ENCODE measurements around the gene CAMKK1.

Gene CAMKK1

DNA sequence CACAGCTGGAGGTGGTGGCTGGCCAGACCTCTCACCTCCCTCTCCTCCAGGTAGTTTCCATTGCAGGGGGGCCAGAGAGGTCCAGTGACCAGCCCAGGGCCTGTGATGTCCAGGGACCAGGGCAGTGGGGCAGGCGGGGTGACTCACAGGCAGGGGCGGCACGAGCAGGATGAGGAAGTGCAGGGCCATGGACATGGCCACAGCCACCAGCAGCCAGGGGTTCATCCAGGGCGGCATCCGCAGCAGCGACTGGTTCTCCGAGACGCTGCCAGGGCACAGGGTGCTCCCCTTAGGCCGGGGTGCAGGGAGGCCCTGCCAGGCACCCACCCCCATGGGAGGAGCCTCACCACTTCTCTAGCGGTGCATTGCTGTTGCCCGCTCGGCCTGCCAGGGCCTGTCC lies 36.3 kb upstream of the CAMKK1 start:
- Histone ChIP-seq H3K9me3 (ENCODE audit: insufficient read depth, low read depth, low read length) (no peaks in the 10 kb centered on the region), H4K20me1 (ENCODE audit: insufficient read depth, low read length, poor library complexity, severe bottlenecking) (no peaks in the 10 kb centered on the region), H3K4me3 (ENCODE audit: low read length, poor library complexity, severe bottlenecking) (no peak overlapping the region), H3K79me2 (ENCODE audit: insufficient read depth, low read length) (no peaks in the 10 kb centered on the region), H3K4me1 (ENCODE audit: insufficient read depth, low read length, poor library complexity, severe bottlenecking) (no peaks in the 10 kb centered on the region), H3K4me2 (ENCODE audit: low read depth, low read length, poor library complexity, severe bottlenecking) (no peak overlapping the region), H3K9ac (ENCODE audit: low read depth, low read length, poor library complexity, severe bottlenecking) (no peak overlapping the region), H2AFZ (ENCODE audit: low read length) (no peak overlapping the region), H3K36me3 (ENCODE audit: insufficient read depth, low read length) (peaks cover 53% of the 10 kb centered on the region; the same call in 1 of the 2 replicates), H3F3A (ENCODE audit: low read depth) (no peaks in the 10 kb centered on the region), H3K9me2 (replicated peaks; ENCODE audit: low read depth, low read length) (no peaks in the 10 kb centered on the region), H3K27me3 (ENCODE audit: insufficient read depth, low read length, poor library complexity, severe bottlenecking) (no peaks in the 10 kb centered on the region)
- TF ChIP-seq, protein P1, sequence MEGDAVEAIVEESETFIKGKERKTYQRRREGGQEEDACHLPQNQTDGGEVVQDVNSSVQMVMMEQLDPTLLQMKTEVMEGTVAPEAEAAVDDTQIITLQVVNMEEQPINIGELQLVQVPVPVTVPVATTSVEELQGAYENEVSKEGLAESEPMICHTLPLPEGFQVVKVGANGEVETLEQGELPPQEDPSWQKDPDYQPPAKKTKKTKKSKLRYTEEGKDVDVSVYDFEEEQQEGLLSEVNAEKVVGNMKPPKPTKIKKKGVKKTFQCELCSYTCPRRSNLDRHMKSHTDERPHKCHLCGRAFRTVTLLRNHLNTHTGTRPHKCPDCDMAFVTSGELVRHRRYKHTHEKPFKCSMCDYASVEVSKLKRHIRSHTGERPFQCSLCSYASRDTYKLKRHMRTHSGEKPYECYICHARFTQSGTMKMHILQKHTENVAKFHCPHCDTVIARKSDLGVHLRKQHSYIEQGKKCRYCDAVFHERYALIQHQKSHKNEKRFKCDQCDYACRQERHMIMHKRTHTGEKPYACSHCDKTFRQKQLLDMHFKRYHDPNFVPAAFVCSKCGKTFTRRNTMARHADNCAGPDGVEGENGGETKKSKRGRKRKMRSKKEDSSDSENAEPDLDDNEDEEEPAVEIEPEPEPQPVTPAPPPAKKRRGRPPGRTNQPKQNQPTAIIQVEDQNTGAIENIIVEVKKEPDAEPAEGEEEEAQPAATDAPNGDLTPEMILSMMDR (conservative IDR thresholded peaks at IDR 0.05; ENCODE audit: low read length) = no peak
- TF ChIP-seq EZH2phosphoT487 (IDR thresholded peaks at IDR 0.05; ENCODE audit: borderline replicate concordance) = no peak

DNA sequence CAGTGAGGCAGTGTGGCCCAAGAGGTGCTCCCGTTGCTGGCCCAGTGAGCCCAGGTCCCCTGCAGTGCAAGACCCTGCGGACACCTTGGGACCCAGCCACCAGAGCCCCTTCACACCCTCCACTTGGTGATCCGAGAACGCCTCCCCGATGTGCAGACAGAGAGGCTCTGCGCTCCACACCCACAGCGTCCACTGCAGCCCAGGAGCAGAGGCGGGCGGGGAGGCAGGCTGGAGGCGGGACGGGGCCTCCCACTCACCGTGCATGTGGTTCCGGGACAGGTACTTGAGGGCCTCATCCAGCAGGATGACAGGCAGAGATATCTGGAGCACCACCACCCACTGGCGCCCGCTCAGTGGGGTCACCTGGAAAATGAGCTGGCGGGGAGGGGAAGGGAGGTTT lies 35.6 kb upstream of the CAMKK1 start:
- Histone ChIP-seq H3K4me3 (ENCODE audit: low read length, poor library complexity, severe bottlenecking) (no peak overlapping the region), H3K9ac (ENCODE audit: low read depth, low read length, poor library complexity, severe bottlenecking) (no peak overlapping the region), H3K4me1 (ENCODE audit: insufficient read depth, low read length, poor library complexity, severe bottlenecking) (no peaks in the 10 kb centered on the region), H3K9me2 (replicated peaks; ENCODE audit: low read depth, low read length) (no peaks in the 10 kb centered on the region), H3K9me3 (ENCODE audit: insufficient read depth, low read depth, low read length) (no peaks in the 10 kb centered on the region), H3K79me2 (ENCODE audit: insufficient read depth, low read length) (no peaks in the 10 kb centered on the region), H3K36me3 (ENCODE audit: insufficient read depth, low read length) (peaks cover 55% of the 10 kb centered on the region; the same call in 1 of the 2 replicates), H2AFZ (ENCODE audit: low read length) (no peak overlapping the region), H4K20me1 (ENCODE audit: insufficient read depth, low read length, poor library complexity, severe bottlenecking) (no peaks in the 10 kb centered on the region), H3K4me2 (ENCODE audit: low read depth, low read length, poor library complexity, severe bottlenecking) (no peak overlapping the region), H3K27me3 (ENCODE audit: insufficient read depth, low read length, poor library complexity, severe bottlenecking) (no peaks in the 10 kb centered on the region), H3F3A (ENCODE audit: low read depth) (no peaks in the 10 kb centered on the region)
- TF ChIP-seq, protein P1 (conservative IDR thresholded peaks at IDR 0.05; ENCODE audit: low read length) = no peak
- TF ChIP-seq EZH2phosphoT487 (IDR thresholded peaks at IDR 0.05; ENCODE audit: borderline replicate concordance) = no peak

- H4K20me1 ChIP-seq (ENCODE audit: insufficient read depth, low read length, poor library complexity, severe bottlenecking) = no peaks in the 10 kb centered on the region
Measured at GRCh38 chr17:3927628-3928340, 34.9 kb upstream of the CAMKK1 start.

More at GRCh38 chr17:3927628-3928340, 34.9 kb upstream of the CAMKK1 start:
- Histone ChIP-seq H3K27me3 (ENCODE audit: insufficient read depth, low read length, poor library complexity, severe bottlenecking) (no peaks in the 10 kb centered on the region), H3F3A (ENCODE audit: low read depth) (no peaks in the 10 kb centered on the region), H3K4me1 (ENCODE audit: insufficient read depth, low read length, poor library complexity, severe bottlenecking) (no peaks in the 10 kb centered on the region), H3K4me2 (ENCODE audit: low read depth, low read length, poor library complexity, severe bottlenecking) (no peak overlapping the region), H3K9me2 (replicated peaks; ENCODE audit: low read depth, low read length) (no peaks in the 10 kb centered on the region), H3K4me3 (ENCODE audit: low read length, poor library complexity, severe bottlenecking) (no peak overlapping the region), H3K36me3 (ENCODE audit: insufficient read depth, low read length) (peaks cover 54% of the 10 kb centered on the region; the same call in 1 of the 2 replicates), H3K9ac (ENCODE audit: low read depth, low read length, poor library complexity, severe bottlenecking) (no peak overlapping the region), H2AFZ (ENCODE audit: low read length) (no peak overlapping the region), H3K79me2 (ENCODE audit: insufficient read depth, low read length) (no peaks in the 10 kb centered on the region), H3K9me3 (ENCODE audit: insufficient read depth, low read depth, low read length) (no peaks in the 10 kb centered on the region)
- TF ChIP-seq, protein P1 (conservative IDR thresholded peaks at IDR 0.05; ENCODE audit: low read length) = no peak
- no peak for TF ChIP-seq EZH2phosphoT487 (IDR thresholded peaks at IDR 0.05; ENCODE audit: borderline replicate concordance)

Data from Loucy (cell line).